Measurements from ENCODE around the gene SCEL.

Gene SCEL

DNA sequence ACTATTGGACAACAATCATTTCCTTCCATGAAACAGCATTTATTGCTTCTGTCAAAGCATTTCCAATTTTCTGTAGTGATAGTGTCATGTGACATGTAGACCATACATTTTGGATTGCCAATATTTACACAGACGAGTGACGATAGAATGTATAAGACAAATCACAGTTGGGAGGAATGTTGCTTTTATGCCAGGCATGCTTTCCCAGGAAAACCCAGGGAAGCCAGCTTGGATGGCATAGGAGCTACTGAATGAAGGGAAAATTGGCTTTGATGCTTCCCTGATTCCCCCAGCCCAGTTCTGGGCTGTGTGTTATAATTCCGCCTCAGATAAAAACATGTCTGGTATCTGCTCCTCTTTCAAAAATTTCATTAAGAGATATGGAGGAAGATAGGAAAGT lies 22.5 kb downstream of the SCEL start:
- H3K4me3 ChIP-seq (ENCODE audit: control insufficient read depth in 1 of 7, extremely low read depth in 1 of 7, insufficient read depth in 4 of 7, low read depth in 2 of 7, low read length in 6 of 7): no peak overlapping the region
- H3K4me1 ChIP-seq (ENCODE audit: control extremely low read depth in 1 of 4, control insufficient read depth in 4 of 4, insufficient read depth in 4 of 4, low read length in 3 of 4): peaks cover 0 to 17% (median 5%) of the 10 kb centered on the region in 4 experiments
- no peak for DNase-seq
- POLR2A ChIA-PET: no interaction called here
- CTCF ChIA-PET: interaction anchor here (1.3 kb wide), 1 partner anchor 79 kb away, joined by 3 read pairs; no protein-coding TSS in a partner anchor
- WGBS (ENCODE audit: insufficient coverage): no CpG with 5 or more reads among the region's 3 CpGs
- no peak overlapping the region for H3K27ac ChIP-seq (ENCODE audit: insufficient read depth in 1 of 2, low read depth in 1 of 2, low read length in 2 of 2, poor library complexity in 1 of 2, severe bottlenecking in 2 of 2)
- H3K27me3 ChIP-seq (replicated peaks in 2 of 5; ENCODE audit: control insufficient read depth in 4 of 5, insufficient read depth in 5 of 5, low read length in 4 of 5): no peaks in the 10 kb centered on the region
- H3K9me3 ChIP-seq (ENCODE audit: control extremely low read depth in 1 of 5, control insufficient read depth in 4 of 5, insufficient read depth in 2 of 5, low read depth in 1 of 5, low read length in 4 of 5): no peaks in the 10 kb centered on the region
- no peaks in the 10 kb centered on the region for H3K36me3 ChIP-seq (ENCODE audit: control insufficient read depth in 4 of 4, insufficient read depth in 4 of 4, low read length in 3 of 4)

DNA sequence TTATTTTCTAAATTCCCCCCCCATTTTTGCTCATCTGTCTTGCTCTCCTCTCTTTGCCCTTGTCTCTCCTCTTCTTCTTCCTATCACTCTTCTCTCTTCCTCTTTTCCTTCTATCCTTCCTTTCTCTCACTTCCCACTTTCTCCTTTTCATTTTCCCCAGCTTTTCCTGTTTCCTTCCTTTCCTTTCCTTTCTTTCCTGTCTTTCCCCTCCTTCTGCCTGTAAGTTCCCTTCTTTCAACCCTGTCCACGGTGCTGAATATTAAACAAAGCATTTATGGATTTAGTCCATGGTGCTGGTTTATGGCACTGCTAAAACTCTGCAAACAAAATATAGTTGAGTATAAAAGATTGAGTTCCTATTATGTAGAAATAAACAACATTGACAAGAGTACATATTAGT lies 27.6 kb downstream of the SCEL start:
- no peaks in the 10 kb centered on the region for H3K9me3 ChIP-seq (ENCODE audit: control extremely low read depth in 1 of 5, control insufficient read depth in 4 of 5, insufficient read depth in 2 of 5, low read depth in 1 of 5, low read length in 4 of 5)
- H3K4me1 ChIP-seq (ENCODE audit: control extremely low read depth in 1 of 4, control insufficient read depth in 4 of 4, insufficient read depth in 4 of 4, low read length in 3 of 4): peaks cover 0 to 12% (median 5%) of the 10 kb centered on the region in 4 experiments
- no peaks in the 10 kb centered on the region for H3K36me3 ChIP-seq (ENCODE audit: control insufficient read depth in 4 of 4, insufficient read depth in 4 of 4, low read length in 3 of 4)
- no peaks in the 10 kb centered on the region for H3K27me3 ChIP-seq (replicated peaks in 2 of 5; ENCODE audit: control insufficient read depth in 4 of 5, insufficient read depth in 5 of 5, low read length in 4 of 5)
- H3K27ac ChIP-seq (ENCODE audit: insufficient read depth in 1 of 2, low read depth in 1 of 2, low read length in 2 of 2, poor library complexity in 1 of 2, severe bottlenecking in 2 of 2): no peak overlapping the region
- CTCF ChIA-PET: interaction anchor here (1.5 kb wide), 1 partner anchor 70 kb away, joined by 3 read pairs; no protein-coding TSS in a partner anchor
- POLR2A ChIA-PET: no interaction called here
- H3K4me3 ChIP-seq (ENCODE audit: control insufficient read depth in 1 of 7, extremely low read depth in 1 of 7, insufficient read depth in 4 of 7, low read depth in 2 of 7, low read length in 6 of 7): no peak overlapping the region
- DNase-seq: peak in 2 of 3 donors; percentile 20 to 22
- no CpG with 5 or more reads among the region's 1 CpG for WGBS (ENCODE audit: insufficient coverage)

- Histone ChIP-seq H3K36me3 (ENCODE audit: control insufficient read depth in 4 of 4, insufficient read depth in 4 of 4, low read length in 3 of 4) (no peaks in the 10 kb centered on the region), H3K27me3 (replicated peaks in 2 of 5; ENCODE audit: control insufficient read depth in 4 of 5, insufficient read depth in 5 of 5, low read length in 4 of 5) (no peaks in the 10 kb centered on the region), H3K4me1 (ENCODE audit: control extremely low read depth in 1 of 4, control insufficient read depth in 4 of 4, insufficient read depth in 4 of 4, low read length in 3 of 4) (no peaks in the 10 kb centered on the region), H3K4me3 (ENCODE audit: control insufficient read depth in 1 of 7, extremely low read depth in 1 of 7, insufficient read depth in 4 of 7, low read depth in 2 of 7, low read length in 6 of 7) (no peak overlapping the region), H3K9me3 (ENCODE audit: control extremely low read depth in 1 of 5, control insufficient read depth in 4 of 5, insufficient read depth in 2 of 5, low read depth in 1 of 5, low read length in 4 of 5) (no peaks in the 10 kb centered on the region), H3K27ac (ENCODE audit: insufficient read depth in 1 of 2, low read depth in 1 of 2, low read length in 2 of 2, poor library complexity in 1 of 2, severe bottlenecking in 2 of 2) (no peak overlapping the region)
- WGBS (ENCODE audit: insufficient coverage): 33% methylated on average over 1 of the region's 2 CpGs
- ChIA-PET CTCF (interaction anchor here (0.7 to 2.2 kb wide), 8 partner anchors 9 to 385 kb away, joined by 3 to 17 read pairs (median 4); no protein-coding TSS in a partner anchor), POLR2A (no interaction called here)
- DNase-seq: peak; percentile 28 to 69 (median 61)
These were observed 30.1 kb downstream of the SCEL start for GRCh38 chr13:77565635-77566034.

DNA sequence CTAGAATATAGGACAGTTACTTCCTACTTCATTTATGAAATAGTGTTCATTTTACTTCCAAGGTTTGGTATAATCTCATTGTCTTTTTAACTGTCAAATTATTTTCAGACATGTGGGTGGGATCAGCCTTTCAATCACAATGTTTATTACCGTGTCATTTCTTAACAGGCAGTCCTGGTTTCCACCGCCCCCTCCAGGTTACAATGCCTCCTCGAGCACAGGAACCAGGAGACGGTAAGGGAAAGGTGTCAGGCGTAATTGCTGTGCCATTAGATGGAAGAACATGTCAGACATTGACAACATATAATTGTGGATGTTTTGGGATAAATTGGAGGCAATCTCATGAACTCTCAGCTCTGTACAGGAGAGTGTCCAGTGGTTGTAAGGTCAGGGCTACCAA lies 36.5 kb downstream of the SCEL start:
- POLR2A ChIA-PET: no interaction called here
- Histone ChIP-seq H3K36me3 (ENCODE audit: control insufficient read depth in 4 of 4, insufficient read depth in 4 of 4, low read length in 3 of 4) (no peaks in the 10 kb centered on the region), H3K27ac (ENCODE audit: insufficient read depth in 1 of 2, low read depth in 1 of 2, low read length in 2 of 2, poor library complexity in 1 of 2, severe bottlenecking in 2 of 2) (no peak overlapping the region), H3K27me3 (replicated peaks in 2 of 5; ENCODE audit: control insufficient read depth in 4 of 5, insufficient read depth in 5 of 5, low read length in 4 of 5) (peaks cover 0 to 4% (median 0%) of the 10 kb centered on the region in 5 experiments), H3K4me1 (ENCODE audit: control extremely low read depth in 1 of 4, control insufficient read depth in 4 of 4, insufficient read depth in 4 of 4, low read length in 3 of 4) (no peaks in the 10 kb centered on the region), H3K9me3 (ENCODE audit: control extremely low read depth in 1 of 5, control insufficient read depth in 4 of 5, insufficient read depth in 2 of 5, low read depth in 1 of 5, low read length in 4 of 5) (no peaks in the 10 kb centered on the region), H3K4me3 (ENCODE audit: control insufficient read depth in 1 of 7, extremely low read depth in 1 of 7, insufficient read depth in 4 of 7, low read depth in 2 of 7, low read length in 6 of 7) (no peak overlapping the region)
- DNase-seq: no peak
- CTCF ChIA-PET: interaction anchor here (0.5 kb wide), 1 partner anchor 568 kb away, joined by 3 read pairs; no protein-coding TSS in a partner anchor
- WGBS (ENCODE audit: insufficient coverage): 97% methylated on average over 5 of the region's 5 CpGs

- H3K27ac ChIP-seq (ENCODE audit: insufficient read depth in 1 of 2, low read depth in 1 of 2, low read length in 2 of 2, poor library complexity in 1 of 2, severe bottlenecking in 2 of 2): no peak overlapping the region
- H3K36me3 ChIP-seq (ENCODE audit: control insufficient read depth in 4 of 4, insufficient read depth in 4 of 4, low read length in 3 of 4): no peaks in the 10 kb centered on the region
- ChIA-PET POLR2A (no interaction called here), CTCF (interaction anchor here (1.8 to 2.1 kb wide), 2 partner anchors 9 to 19 kb away, joined by 5 to 6 read pairs; no protein-coding TSS in a partner anchor)
- no peak for DNase-seq
- no peaks in the 10 kb centered on the region for H3K4me1 ChIP-seq (ENCODE audit: control extremely low read depth in 1 of 4, control insufficient read depth in 4 of 4, insufficient read depth in 4 of 4, low read length in 3 of 4)
- no peaks in the 10 kb centered on the region for H3K9me3 ChIP-seq (ENCODE audit: control extremely low read depth in 1 of 5, control insufficient read depth in 4 of 5, insufficient read depth in 2 of 5, low read depth in 1 of 5, low read length in 4 of 5)
- no CpG with 5 or more reads among the region's 3 CpGs for WGBS (ENCODE audit: insufficient coverage)
- H3K27me3 ChIP-seq (replicated peaks in 2 of 5; ENCODE audit: control insufficient read depth in 4 of 5, insufficient read depth in 5 of 5, low read length in 4 of 5): peaks cover 0 to 4% (median 0%) of the 10 kb centered on the region in 5 experiments
- H3K4me3 ChIP-seq (ENCODE audit: control insufficient read depth in 1 of 7, extremely low read depth in 1 of 7, insufficient read depth in 4 of 7, low read depth in 2 of 7, low read length in 6 of 7): no peak overlapping the region
These were observed 38.6 kb downstream of the SCEL start for GRCh38 chr13:77574096-77574495.

DNA sequence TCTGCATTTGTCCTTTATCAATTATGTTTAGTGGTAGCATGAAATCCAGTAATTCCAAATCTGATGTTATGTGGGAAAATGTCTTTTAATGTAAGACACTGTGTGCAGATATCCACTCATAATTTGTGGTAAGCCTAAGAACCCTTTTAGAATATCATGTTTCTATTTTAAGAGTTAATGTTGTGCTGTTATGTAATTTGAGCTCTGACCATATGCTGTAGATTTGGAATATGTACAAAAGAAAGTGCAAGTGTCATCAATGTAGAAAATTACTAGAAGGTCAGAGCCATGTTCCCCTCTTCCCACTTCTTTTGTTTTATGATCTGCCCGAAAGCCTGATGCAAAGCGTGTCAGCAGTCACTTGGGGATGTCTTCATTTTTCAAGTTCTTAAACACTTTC lies 44.5 kb downstream of the SCEL start:
- Histone ChIP-seq H3K36me3 (ENCODE audit: control insufficient read depth in 4 of 4, insufficient read depth in 4 of 4, low read length in 3 of 4) (no peaks in the 10 kb centered on the region), H3K9me3 (ENCODE audit: control extremely low read depth in 1 of 5, control insufficient read depth in 4 of 5, insufficient read depth in 2 of 5, low read depth in 1 of 5, low read length in 4 of 5) (no peaks in the 10 kb centered on the region), H3K27me3 (replicated peaks in 2 of 5; ENCODE audit: control insufficient read depth in 4 of 5, insufficient read depth in 5 of 5, low read length in 4 of 5) (peaks cover 0 to under 1% (median 0%) of the 10 kb centered on the region in 5 experiments), H3K4me3 (ENCODE audit: control insufficient read depth in 1 of 7, extremely low read depth in 1 of 7, insufficient read depth in 4 of 7, low read depth in 2 of 7, low read length in 6 of 7) (no peak overlapping the region), H3K27ac (ENCODE audit: insufficient read depth in 1 of 2, low read depth in 1 of 2, low read length in 2 of 2, poor library complexity in 1 of 2, severe bottlenecking in 2 of 2) (no peak overlapping the region), H3K4me1 (ENCODE audit: control extremely low read depth in 1 of 4, control insufficient read depth in 4 of 4, insufficient read depth in 4 of 4, low read length in 3 of 4) (no peaks in the 10 kb centered on the region)
- ChIA-PET CTCF (no interaction called here), POLR2A (no interaction called here)
- no peak for DNase-seq
- 100% methylated on average over 2 of the region's 2 CpGs for WGBS (ENCODE audit: insufficient coverage)

DNA sequence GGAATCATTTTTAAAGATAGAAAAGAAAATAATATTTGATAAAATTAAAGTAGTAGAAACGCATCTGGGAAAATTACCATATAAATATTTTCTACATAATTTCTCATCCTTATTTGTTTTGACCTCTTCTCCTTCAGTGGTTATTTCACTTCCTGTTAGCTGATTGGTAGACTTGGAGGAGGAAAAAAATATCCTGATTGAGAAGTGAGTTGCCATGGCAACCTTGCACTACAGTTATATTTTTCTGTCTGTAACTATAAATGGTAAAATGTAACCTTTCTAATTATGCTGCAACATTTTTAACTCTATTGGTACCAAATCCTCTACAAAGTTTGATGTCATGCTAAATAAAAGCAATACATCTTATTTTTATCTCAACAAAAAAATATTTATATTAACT lies 45.2 kb downstream of the SCEL start:
- POLR2A ChIA-PET: no interaction called here
- Histone ChIP-seq H3K4me1 (ENCODE audit: control extremely low read depth in 1 of 4, control insufficient read depth in 4 of 4, insufficient read depth in 4 of 4, low read length in 3 of 4) (no peaks in the 10 kb centered on the region), H3K36me3 (ENCODE audit: control insufficient read depth in 4 of 4, insufficient read depth in 4 of 4, low read length in 3 of 4) (no peaks in the 10 kb centered on the region), H3K9me3 (ENCODE audit: control extremely low read depth in 1 of 5, control insufficient read depth in 4 of 5, insufficient read depth in 2 of 5, low read depth in 1 of 5, low read length in 4 of 5) (no peaks in the 10 kb centered on the region), H3K4me3 (ENCODE audit: control insufficient read depth in 1 of 7, extremely low read depth in 1 of 7, insufficient read depth in 4 of 7, low read depth in 2 of 7, low read length in 6 of 7) (no peak overlapping the region), H3K27me3 (replicated peaks in 2 of 5; ENCODE audit: control insufficient read depth in 4 of 5, insufficient read depth in 5 of 5, low read length in 4 of 5) (no peaks in the 10 kb centered on the region), H3K27ac (ENCODE audit: insufficient read depth in 1 of 2, low read depth in 1 of 2, low read length in 2 of 2, poor library complexity in 1 of 2, severe bottlenecking in 2 of 2) (no peak overlapping the region)
- no CpG with 5 or more reads among the region's 1 CpG for WGBS (ENCODE audit: insufficient coverage)
- DNase-seq: peak in 2 of 3 donors; percentile 28 to 31
- CTCF ChIA-PET: no interaction called here
